Measurements from ENCODE around the gene GPA33.

The GPA33 gene

GRCh38 chr1:167056529-167057231 is 33.5 kb downstream of the GPA33 start:
- Histone ChIP-seq H2AFZ (no peak overlapping the region), H3K27me3 (ENCODE audit: control insufficient read depth, insufficient read depth, low read length) (no peaks in the 10 kb centered on the region), H3K27ac (no peak overlapping the region), H3K9me3 (ENCODE audit: control insufficient read depth, low read length) (no peaks in the 10 kb centered on the region), H3K4me2 (ENCODE audit: low read length) (no peak overlapping the region), H3K36me3 (ENCODE audit: control insufficient read depth, insufficient read depth, low read length) (no peaks in the 10 kb centered on the region), H3K9ac (no peak overlapping the region), H3K79me2 (no peaks in the 10 kb centered on the region), H3K4me3 (ENCODE audit: low read depth, low read length) (no peak overlapping the region), H3K4me1 (no peaks in the 10 kb centered on the region)
- no peak for TF ChIP-seq CTCF (IDR thresholded peaks at IDR 0.05)

- no peaks in the 10 kb centered on the region for H3K27me3 ChIP-seq (ENCODE audit: control insufficient read depth, insufficient read depth, low read length)
- no peak for TF ChIP-seq CTCF (IDR thresholded peaks at IDR 0.05)
These were observed 35.1 kb downstream of the GPA33 start for GRCh38 chr1:167054946-167055630.

GRCh38 chr1:167054531-167054930 is 35.6 kb downstream of the GPA33 start:
- Histone ChIP-seq H2AFZ (no peak overlapping the region), H3K4me1 (no peaks in the 10 kb centered on the region), H3K4me3 (ENCODE audit: low read depth, low read length) (no peak overlapping the region), H3K9me3 (ENCODE audit: control insufficient read depth, low read length) (no peaks in the 10 kb centered on the region), H3K79me2 (no peaks in the 10 kb centered on the region), H3K27ac (no peak overlapping the region), H3K27me3 (ENCODE audit: control insufficient read depth, insufficient read depth, low read length) (no peaks in the 10 kb centered on the region), H3K36me3 (ENCODE audit: control insufficient read depth, insufficient read depth, low read length) (no peaks in the 10 kb centered on the region), H3K4me2 (ENCODE audit: low read length) (no peak overlapping the region), H3K9ac (no peak overlapping the region)
- no peak for TF ChIP-seq CTCF (IDR thresholded peaks at IDR 0.05)

More at GRCh38 chr1:167054946-167055630, 35.1 kb downstream of the GPA33 start:
- Histone ChIP-seq H3K36me3 (ENCODE audit: control insufficient read depth, insufficient read depth, low read length) (no peaks in the 10 kb centered on the region), H2AFZ (no peak overlapping the region), H3K79me2 (no peaks in the 10 kb centered on the region), H3K27ac (no peak overlapping the region), H3K4me1 (no peaks in the 10 kb centered on the region), H3K9me3 (ENCODE audit: control insufficient read depth, low read length) (no peaks in the 10 kb centered on the region), H3K4me2 (ENCODE audit: low read length) (no peak overlapping the region), H3K4me3 (ENCODE audit: low read depth, low read length) (no peak overlapping the region), H3K9ac (no peak overlapping the region)

GRCh38 chr1:167052389-167052788 is 37.8 kb downstream of the GPA33 start:
- no peak overlapping the region for H3K4me3 ChIP-seq (ENCODE audit: low read depth, low read length)
- no peaks in the 10 kb centered on the region for H3K36me3 ChIP-seq (ENCODE audit: control insufficient read depth, insufficient read depth, low read length)
- H3K4me2 ChIP-seq (ENCODE audit: low read length): no peak overlapping the region
- no peak overlapping the region for H2AFZ ChIP-seq
- no peaks in the 10 kb centered on the region for H3K27me3 ChIP-seq (ENCODE audit: control insufficient read depth, insufficient read depth, low read length)
- no peaks in the 10 kb centered on the region for H3K79me2 ChIP-seq
- no peak overlapping the region for H3K9ac ChIP-seq
- no peak overlapping the region for H3K27ac ChIP-seq
- no peaks in the 10 kb centered on the region for H3K4me1 ChIP-seq
- peak; percentile 13 for TF ChIP-seq CTCF (IDR thresholded peaks at IDR 0.05)
- no peaks in the 10 kb centered on the region for H3K9me3 ChIP-seq (ENCODE audit: control insufficient read depth, low read length)

Data from parathyroid adenoma (tissue), 2 donors.